ENCODE results near the gene TMED10. TPM values are rescaled to one million over a fixed set of nuclear protein-coding genes. Genes with fewer than 3 reads are reported as not detected.

TMED10 gene
- total and polyA plus RNA-seq, 2 of the 13 experiments (the other 11 are each of a cell fraction or from before 2014, with no cell fraction given) = 311 to 377 TPM

DNA sequence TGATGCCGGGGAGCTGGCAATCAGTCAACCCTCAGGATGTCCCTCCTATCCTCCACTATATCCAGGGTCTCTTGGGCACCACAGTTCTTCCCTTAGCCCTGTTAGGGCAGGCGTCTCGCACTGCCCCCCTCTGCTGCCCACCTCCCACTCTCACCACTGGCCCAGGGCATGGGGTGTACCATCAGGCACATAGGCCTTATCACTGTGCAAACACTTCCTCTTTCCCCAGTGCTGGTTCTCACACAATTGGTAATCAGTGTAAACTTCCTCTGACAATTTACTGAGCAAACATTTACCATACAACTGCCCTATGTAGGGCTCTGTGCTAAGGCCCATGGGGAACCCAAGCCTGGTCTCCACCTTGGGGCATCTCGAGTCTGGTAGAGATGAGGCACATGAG, 20.1 kb upstream of the TMED10 start (continued):
- TF ChIP-seq NR2C2 (CRISPR knock-in tag; IDR thresholded peaks at IDR 0.05; ENCODE audit: borderline replicate concordance) (peak; percentile 45; the same call in 1 of the 2 replicates), ZNF30 (CRISPR knock-in tag; IDR thresholded peaks at IDR 0.05) (no peak), FOXK1 (CRISPR knock-in tag; IDR thresholded peaks at IDR 0.05; ENCODE audit: borderline replicate concordance, low read depth) (peak; percentile 32; the same call in 1 of the 2 replicates), SMAD3 (CRISPR knock-in tag; IDR thresholded peaks at IDR 0.05) (peak; percentile 84), ZNF550 (CRISPR knock-in tag; IDR thresholded peaks at IDR 0.05; ENCODE audit: borderline replicate concordance) (0 out of 2 replicates have a peak, but pooled peaks have one; percentile 66), GFI1 (CRISPR knock-in tag; IDR thresholded peaks at IDR 0.05; ENCODE audit: borderline replicate concordance) (peak; percentile 89), RFXANK (CRISPR knock-in tag; IDR thresholded peaks at IDR 0.05) (0 out of 2 replicates have a peak, but pooled peaks have one; percentile 48), CREB1 (IDR thresholded peaks at IDR 0.05) (no peak), CREB1 (CRISPR knock-in tag; IDR thresholded peaks at IDR 0.05) (peak; percentile 50), BCL3 (CRISPR knock-in tag; IDR thresholded peaks at IDR 0.05) (peak; percentile 80; the same call in 1 of the 2 replicates), PRMT3 (CRISPR knock-in tag; IDR thresholded peaks at IDR 0.05; ENCODE audit: borderline replicate concordance, low read depth) (0 out of 2 replicates have a peak, but pooled peaks have one; percentile 52), FOXA3 (CRISPR knock-in tag; IDR thresholded peaks at IDR 0.05) (peak; percentile 99), NFIC (IDR thresholded peaks at IDR 0.05; ENCODE audit: low read length) (peak; percentile 76), EP300 (IDR thresholded peaks at IDR 0.05; ENCODE audit: low read depth in 2 of 2, low read length in 2 of 2) (peak in 1 of 2 experiments; percentile 84; a peak in 2 of 4 replicates), EP300 (CRISPR knock-in tag; IDR thresholded peaks at IDR 0.05; ENCODE audit: borderline replicate concordance) (peak; percentile 78), ZNF331 (CRISPR knock-in tag; IDR thresholded peaks at IDR 0.05) (peak; percentile 76; the same call in 1 of the 2 replicates), PRPF4 (IDR thresholded peaks at IDR 0.05; ENCODE audit: low read depth, low read length, poor library complexity, severe bottlenecking) (no peak), IKZF5 (CRISPR knock-in tag; IDR thresholded peaks at IDR 0.05) (peak; percentile 85; the same call in 1 of the 2 replicates), SRSF9 (IDR thresholded peaks at IDR 0.05; ENCODE audit: borderline replicate concordance, insufficient read depth, low read depth, low read length, poor library complexity, severe bottlenecking) (no peak), THAP11 (CRISPR knock-in tag; IDR thresholded peaks at IDR 0.05) (peak; percentile 38; the same call in 1 of the 2 replicates)
- TF ChIP-seq, protein P1, sequence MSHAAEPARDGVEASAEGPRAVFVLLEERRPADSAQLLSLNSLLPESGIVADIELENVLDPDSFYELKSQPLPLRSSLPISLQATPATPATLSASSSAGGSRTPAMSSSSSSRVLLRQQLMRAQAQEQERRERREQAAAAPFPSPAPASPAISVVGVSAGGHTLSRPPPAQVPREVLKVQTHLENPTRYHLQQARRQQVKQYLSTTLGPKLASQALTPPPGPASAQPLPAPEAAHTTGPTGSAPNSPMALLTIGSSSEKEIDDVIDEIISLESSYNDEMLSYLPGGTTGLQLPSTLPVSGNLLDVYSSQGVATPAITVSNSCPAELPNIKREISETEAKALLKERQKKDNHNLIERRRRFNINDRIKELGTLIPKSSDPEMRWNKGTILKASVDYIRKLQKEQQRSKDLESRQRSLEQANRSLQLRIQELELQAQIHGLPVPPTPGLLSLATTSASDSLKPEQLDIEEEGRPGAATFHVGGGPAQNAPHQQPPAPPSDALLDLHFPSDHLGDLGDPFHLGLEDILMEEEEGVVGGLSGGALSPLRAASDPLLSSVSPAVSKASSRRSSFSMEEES (CRISPR knock-in tag; IDR thresholded peaks at IDR 0.05) = peak; percentile 83
- TF ChIP-seq, protein P2, sequence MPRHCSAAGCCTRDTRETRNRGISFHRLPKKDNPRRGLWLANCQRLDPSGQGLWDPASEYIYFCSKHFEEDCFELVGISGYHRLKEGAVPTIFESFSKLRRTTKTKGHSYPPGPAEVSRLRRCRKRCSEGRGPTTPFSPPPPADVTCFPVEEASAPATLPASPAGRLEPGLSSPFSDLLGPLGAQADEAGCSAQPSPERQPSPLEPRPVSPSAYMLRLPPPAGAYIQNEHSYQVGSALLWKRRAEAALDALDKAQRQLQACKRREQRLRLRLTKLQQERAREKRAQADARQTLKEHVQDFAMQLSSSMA (CRISPR knock-in tag; IDR thresholded peaks at IDR 0.05) = 0 out of 2 replicates have a peak, but pooled peaks have one; percentile 56
- TF ChIP-seq, protein P3, sequence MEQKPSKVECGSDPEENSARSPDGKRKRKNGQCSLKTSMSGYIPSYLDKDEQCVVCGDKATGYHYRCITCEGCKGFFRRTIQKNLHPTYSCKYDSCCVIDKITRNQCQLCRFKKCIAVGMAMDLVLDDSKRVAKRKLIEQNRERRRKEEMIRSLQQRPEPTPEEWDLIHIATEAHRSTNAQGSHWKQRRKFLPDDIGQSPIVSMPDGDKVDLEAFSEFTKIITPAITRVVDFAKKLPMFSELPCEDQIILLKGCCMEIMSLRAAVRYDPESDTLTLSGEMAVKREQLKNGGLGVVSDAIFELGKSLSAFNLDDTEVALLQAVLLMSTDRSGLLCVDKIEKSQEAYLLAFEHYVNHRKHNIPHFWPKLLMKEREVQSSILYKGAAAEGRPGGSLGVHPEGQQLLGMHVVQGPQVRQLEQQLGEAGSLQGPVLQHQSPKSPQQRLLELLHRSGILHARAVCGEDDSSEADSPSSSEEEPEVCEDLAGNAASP (CRISPR knock-in tag; IDR thresholded peaks at IDR 0.05; ENCODE audit: borderline replicate concordance) = peak; percentile 86
- TF ChIP-seq, protein P4, sequence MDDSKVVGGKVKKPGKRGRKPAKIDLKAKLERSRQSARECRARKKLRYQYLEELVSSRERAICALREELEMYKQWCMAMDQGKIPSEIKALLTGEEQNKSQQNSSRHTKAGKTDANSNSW (CRISPR knock-in tag; IDR thresholded peaks at IDR 0.05; ENCODE audit: borderline replicate concordance) = no peak
